CD14-positive monocyte (primary cell): ENCODE measurements around the gene PHC2. TPM values are rescaled to one million over a fixed set of nuclear protein-coding genes. Genes with fewer than 3 reads are reported as not detected.
A peak's percentile ranks its signal among the peaks of the same experiment; 100 is the strongest.

ENCODE experiments used
- DNase-seq, 3 donors: peaks; one replicate each; pipeline ENCODE4 v3.0.0-alpha.2; 2011 to 2022
- H2AFZ ChIP-seq: 2 replicates; pipeline ENCODE4 v1.6.0; 2012; ENCODE audit warnings: mild to moderate bottlenecking, low read depth, low read length, inconsistent platforms; ENCODE audit not compliant: insufficient read depth, poor library complexity, severe bottlenecking
- H3K27ac ChIP-seq, 2 donors: 1 replicate in 1 of 2; 2 replicates in 1 of 2; pipeline ENCODE4 v1.5.1; 2012 to 2013; ENCODE audit warnings: low read length in 2 of 2, control low read depth in 1 of 2, inconsistent platforms in 1 of 2, low read depth in 1 of 2, mild to moderate bottlenecking in 1 of 2
- H3K27me3 ChIP-seq, 2 donors: one replicate each; pipeline versions ENCODE4 v1.6.0 to v1.6.1; 2011 to 2013; ENCODE audit warnings: low read length in 2 of 2; ENCODE audit not compliant: control insufficient read depth in 2 of 2, insufficient read depth in 2 of 2
- H3K36me3 ChIP-seq, 2 donors: replicated peaks in 1 of 2; 1 replicate in 1 of 2; 2 replicates in 1 of 2; pipeline versions ENCODE4 v1.5.1 to v1.6.1; 2012 to 2013; ENCODE audit warnings: low read length in 2 of 2, control low read depth in 1 of 2, inconsistent platforms in 1 of 2, mild to moderate bottlenecking in 1 of 2; ENCODE audit not compliant: insufficient read depth in 2 of 2, control insufficient read depth in 1 of 2
- H3K4me1 ChIP-seq, 2 donors: 1 replicate in 1 of 2; 2 replicates in 1 of 2; pipeline versions ENCODE4 v1.5.1 to v1.6.1; 2012 to 2013; ENCODE audit warnings: low read length in 2 of 2, control low read depth in 1 of 2, inconsistent platforms in 1 of 2, mild to moderate bottlenecking in 1 of 2, moderate library complexity in 1 of 2; ENCODE audit not compliant: insufficient read depth in 2 of 2, control insufficient read depth in 1 of 2
- H3K4me2 ChIP-seq: replicated peaks from 2 replicates; pipeline ENCODE3; 2012; ENCODE audit warnings: low read length, moderate library complexity, mild to moderate bottlenecking; ENCODE audit not compliant: poor library complexity, severe bottlenecking; ENCODE audit errors: extremely low read depth
- H3K4me3 ChIP-seq, 3 experiments: fragments of 200-600 bp in 1 of 3; sonication (generic) in 1 of 3; replicated peaks in 1 of 3; 1 replicate in 2 of 3; 2 replicates in 1 of 3; pipeline ENCODE4 v1.5.1; 2011 to 2013; ENCODE audit warnings: low read length in 3 of 3, mild to moderate bottlenecking in 3 of 3, control low read depth in 2 of 3, low read depth in 2 of 3, inconsistent platforms in 1 of 3, moderate library complexity in 1 of 3
- H3K79me2 ChIP-seq: 2 replicates; pipeline ENCODE4 v1.6.0; 2012; ENCODE audit warnings: mild to moderate bottlenecking, control low read depth, inconsistent platforms, low read length, moderate library complexity; ENCODE audit not compliant: insufficient read depth
- H3K9ac ChIP-seq: 2 replicates; pipeline ENCODE4 v1.6.0; 2017; ENCODE audit warnings: low read length, mild to moderate bottlenecking; ENCODE audit not compliant: insufficient read depth, poor library complexity, severe bottlenecking
- H3K9me3 ChIP-seq, 2 donors: replicated peaks in 1 of 2; 1 replicate in 1 of 2; 2 replicates in 1 of 2; pipeline versions ENCODE4 v1.5.1 to v1.6.1; 2012 to 2013; ENCODE audit warnings: low read length in 2 of 2, control low read depth in 1 of 2; ENCODE audit not compliant: control insufficient read depth in 1 of 2, insufficient read depth in 1 of 2
- H4K20me1 ChIP-seq: 2 replicates; pipeline ENCODE4 v1.6.0; 2012; ENCODE audit warnings: mild to moderate bottlenecking, low read length, control low read depth, moderate library complexity; ENCODE audit not compliant: insufficient read depth
- H3K27ac Mint-ChIP-seq, 7 donors: one replicate each; pipeline ENCODE4 v1.8.0; 2020; ENCODE audit warnings: mild to moderate bottlenecking in 7 of 7, mixed read lengths in 7 of 7, moderate library complexity in 6 of 7, inconsistent platforms in 2 of 7
- H3K27me3 Mint-ChIP-seq, 3 donors: one replicate each; pipeline ENCODE4 v1.8.0; 2021 to 2022; ENCODE audit warnings: low read depth in 3 of 3, mild to moderate bottlenecking in 3 of 3, mixed read lengths in 3 of 3, moderate library complexity in 3 of 3, inconsistent platforms in 1 of 3
- H3K36me3 Mint-ChIP-seq, 2 donors: one replicate each; pipeline ENCODE4 v1.8.0; 2020; ENCODE audit warnings: mixed read lengths in 2 of 2, inconsistent platforms in 1 of 2, mild to moderate bottlenecking in 1 of 2
- H3K4me1 Mint-ChIP-seq: one replicate; pipeline ENCODE4 v1.8.0; 2020; ENCODE audit warnings: mild to moderate bottlenecking, mixed read lengths
- H3K4me3 Mint-ChIP-seq, 2 donors: one replicate each; pipeline ENCODE4 v1.8.0; 2020; ENCODE audit warnings: mild to moderate bottlenecking in 2 of 2, mixed read lengths in 2 of 2, moderate library complexity in 1 of 2
- H3K9me3 Mint-ChIP-seq, 7 donors: one replicate each; pipeline ENCODE4 v1.8.0; 2020 to 2022; ENCODE audit warnings: mixed read lengths in 7 of 7, mild to moderate bottlenecking in 6 of 7, moderate library complexity in 6 of 7, inconsistent platforms in 2 of 7
- CTCF ChIP-seq: fragments of 200-600 bp; IDR thresholded peaks from one replicate; pipeline ENCODE4 v1.8.0; 2022; ENCODE audit warnings: antibody characterized with exemption, mild to moderate bottlenecking
- WGBS: methylation state at CpG from one replicate; pipeline ENCODE4 v1.1.5; 2013; ENCODE audit warnings: missing lambda C conversion rate; ENCODE audit not compliant: insufficient coverage; 5-methylcytosine and 5-hydroxymethylcytosine counted together
- intact Hi-C, 2 donors: fragments of 100-400 bp; cut with micrococcal nuclease; formaldehyde crosslinking; loops; one replicate each; pipeline versions ENCODE4 v1.15.0 to v1.15.1; 2023
- polyA plus RNA-seq, 3 donors: library from polyadenylated mRNA; depleted of rRNA in 1 of 3; unstranded in 2 of 3; stranded (reverse) in 1 of 3; fragments of 300-500 nt in 2 of 3; fragments of >200 nt in 1 of 3; fragmentation: Illumina TruSeq in 2 of 3; gene quantifications; 1 replicate in 2 of 3; 2 replicates in 1 of 3; pipeline ENCODE4 v1.2.3, GENCODE V29; 2012 to 2021

PHC2 gene
- polyA plus RNA-seq, 3 donors: 18.9 to 85.3 (median 53.1) TPM

- peak overlapping the region; percentile 60 to 81 for H3K27ac ChIP-seq
- H3K27me3 ChIP-seq: no peaks in the 10 kb centered on the region
- peak overlapping the region in 1 of 3 experiments; percentile 12 for H3K4me3 ChIP-seq
- peaks cover 84 to 90% of the 10 kb centered on the region in 2 donors for H3K36me3 ChIP-seq
- peak overlapping the region; percentile 49 for H3K4me2 ChIP-seq
- Mint-ChIP-seq H3K9me3 (no peaks in the 10 kb centered on the region), H3K27ac (peak overlapping the region; percentile 72 to 92 (median 79)), H3K4me1 (peaks cover 56% of the 10 kb centered on the region), H3K36me3 (peaks cover 80 to 91% of the 10 kb centered on the region in 2 donors), H3K27me3 (peaks cover 0 to 1% (median 0%) of the 10 kb centered on the region in 3 donors), H3K4me3 (no peak overlapping the region)
- H3K4me1 ChIP-seq: peaks cover 50 to 59% of the 10 kb centered on the region in 2 donors
- H3K9me3 ChIP-seq: no peaks in the 10 kb centered on the region
- H3K9ac ChIP-seq: no peak overlapping the region
- intact Hi-C loops: loop anchor here in 1 of 2 donors (5.0 kb wide), 1 partner anchor 35 kb away; no protein-coding TSS in a partner anchor
- H3K79me2 ChIP-seq: peaks cover 36% of the 10 kb centered on the region
- TF ChIP-seq CTCF: no peak
- 67% methylated on average over 4 of the region's 9 CpGs for WGBS
- DNase-seq: peak; percentile 48 to 68 (median 60)
- peaks cover 82% of the 10 kb centered on the region for H4K20me1 ChIP-seq
- no peak overlapping the region for H2AFZ ChIP-seq
Observed at GRCh38 chr1:33327587-33328325, 103.1 kb downstream of the PHC2 start.

GRCh38 chr1:33326785-33327184 is 104.1 kb downstream of the PHC2 start:
- no peaks in the 10 kb centered on the region for H3K9me3 Mint-ChIP-seq
- WGBS: 20% methylated on average over 1 of the region's 9 CpGs
- Histone ChIP-seq H3K79me2 (peaks cover 26% of the 10 kb centered on the region), H3K9me3 (no peaks in the 10 kb centered on the region), H4K20me1 (peaks cover 75% of the 10 kb centered on the region), H3K9ac (no peak overlapping the region), H3K4me2 (peak overlapping the region; percentile 49), H3K4me1 (peaks cover 44 to 49% of the 10 kb centered on the region in 2 donors), H3K27ac (peak overlapping the region; percentile 60 to 81), H2AFZ (no peak overlapping the region), H3K4me3 (peak overlapping the region in 1 of 3 experiments; percentile 45), H3K27me3 (no peaks in the 10 kb centered on the region), H3K36me3 (peaks cover 80 to 88% of the 10 kb centered on the region in 2 donors)
- intact Hi-C loops: loop anchor here in 1 of 2 donors (5.0 kb wide), 1 partner anchor 36 kb away; no protein-coding TSS in a partner anchor
- DNase-seq: peak; percentile 48 to 75 (median 60)
- peaks cover 46% of the 10 kb centered on the region for H3K4me1 Mint-ChIP-seq
- peaks cover 73 to 91% of the 10 kb centered on the region in 2 donors for H3K36me3 Mint-ChIP-seq
- peaks cover 0 to 1% (median 0%) of the 10 kb centered on the region in 3 donors for H3K27me3 Mint-ChIP-seq
- no peak for TF ChIP-seq CTCF
- H3K4me3 Mint-ChIP-seq: peak overlapping the region in 1 of 2 donors; percentile 42
- H3K27ac Mint-ChIP-seq: peak overlapping the region; percentile 78 to 92 (median 83)
